Ascending aorta (tissue), 2 donors: Measurements from ENCODE around the gene BBS9. TPM values are rescaled to one million over a fixed set of nuclear protein-coding genes. Genes with fewer than 3 reads are reported as not detected.
"Not testable (repeated sequence)": the region's sequence is repeated elsewhere in the genome, so short reads cannot be mapped to it uniquely, and the experiment has no call there.

ENCODE experiments used
- DNase-seq, 2 donors: peaks; one replicate each; pipeline ENCODE4 v3.0.0-alpha.2; 2019; ENCODE audit warnings: low spot score in 2 of 2
- H3K27ac ChIP-seq, 2 donors: fragments of 200-600 bp; sonication (generic); one replicate each; pipeline ENCODE4 v1.5.1; 2016 to 2017; ENCODE audit warnings: mild to moderate bottlenecking in 1 of 2
- H3K27me3 ChIP-seq: fragments of 200-600 bp; sonication (generic); one replicate; pipeline ENCODE4 v1.5.1; 2017
- H3K36me3 ChIP-seq, 2 donors: fragments of 200-600 bp; sonication (generic); one replicate each; pipeline ENCODE4 v1.5.1; 2016
- H3K4me1 ChIP-seq, 2 donors: fragments of 200-600 bp; sonication (generic); one replicate each; pipeline ENCODE4 v1.5.1; 2016 to 2017; ENCODE audit warnings: mild to moderate bottlenecking in 1 of 2
- H3K4me3 ChIP-seq, 2 donors: fragments of 200-600 bp; sonication (generic); one replicate each; pipeline ENCODE4 v1.5.1; 2016 to 2017; ENCODE audit warnings: mild to moderate bottlenecking in 1 of 2
- H3K9me3 ChIP-seq, 2 donors: fragments of 200-600 bp; sonication (generic); one replicate each; pipeline ENCODE4 v1.5.1; 2016
- CTCF ChIP-seq, 3 experiments: fragments of 200-600 bp in 2 of 3; fragments of 450-650 bp in 1 of 3; sonication (generic) in 2 of 3; IDR thresholded peaks; one replicate each; pipeline ENCODE4 v1.5.1; 2016 to 2019; ENCODE audit warnings: antibody characterized with exemption in 3 of 3, mild to moderate bottlenecking in 1 of 3, moderate library complexity in 1 of 3
- intact Hi-C: fragments of 100-400 bp; cut with DNase I; formaldehyde crosslinking; loops from one replicate; pipeline ENCODE4 v1.15.1; 2023
- total RNA-seq: library from RNA; depleted of rRNA; stranded (reverse); fragments of >200 nt; gene quantifications from one replicate; pipeline ENCODE4 v1.1.0, GENCODE V29; 2016

The BBS9 gene
- total RNA-seq, 1 donor from 2014 or later, result 23.3 TPM

- H3K27me3 ChIP-seq, result no peaks in the 10 kb centered on the region
- no peak for TF ChIP-seq CTCF (IDR thresholded peaks at IDR 0.05)
- peaks cover 0 to 35% of the 10 kb centered on the region in 2 donors for H3K9me3 ChIP-seq
- intact Hi-C loops, result no loop called here
- H3K27ac ChIP-seq, result no peak overlapping the region
- no peak overlapping the region for H3K4me3 ChIP-seq
- peaks cover 0 to 4% of the 10 kb centered on the region in 2 donors for H3K4me1 ChIP-seq
- no peak for DNase-seq
- peaks cover 0 to 6% of the 10 kb centered on the region in 2 donors for H3K36me3 ChIP-seq
Observed at GRCh38 chr7:33300742-33301141, 171.4 kb downstream of the BBS9 start.

- H3K27ac ChIP-seq, H3K4me3 ChIP-seq, H3K27me3 ChIP-seq, H3K4me1 ChIP-seq, intact Hi-C loops, DNase-seq, H3K36me3 ChIP-seq: not testable (repeated sequence)
- H3K9me3 ChIP-seq, result peaks cover 0 to 35% of the 10 kb centered on the region in 2 donors
Observed at GRCh38 chr7:33303978-33304557, 174.7 kb downstream of the BBS9 start.

DNA sequence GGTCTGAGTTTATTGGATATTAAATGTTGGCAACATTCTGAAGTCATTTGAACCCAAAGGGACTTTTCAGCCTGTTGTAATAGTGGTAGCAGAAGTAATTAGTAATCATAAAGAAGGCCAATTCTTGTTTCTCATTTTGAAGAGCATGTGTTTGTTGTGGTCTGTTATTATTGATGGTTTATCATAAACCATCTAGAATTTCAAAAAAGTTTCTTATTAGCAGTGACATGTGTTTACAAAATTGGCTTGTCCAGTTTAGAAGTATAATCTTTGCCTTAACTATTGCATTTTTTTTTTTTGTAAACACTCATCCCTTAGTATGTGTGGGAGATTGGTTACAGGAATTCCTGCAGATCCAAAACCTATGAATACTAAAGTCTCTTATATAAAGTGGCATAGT is 177.8 kb downstream of the BBS9 start:
- Histone ChIP-seq H3K27ac (no peak overlapping the region), H3K36me3 (peaks cover 0 to 6% of the 10 kb centered on the region in 2 donors), H3K9me3 (peaks cover 0 to 10% of the 10 kb centered on the region in 2 donors), H3K4me3 (no peak overlapping the region), H3K27me3 (no peaks in the 10 kb centered on the region), H3K4me1 (no peaks in the 10 kb centered on the region)
- no peak for TF ChIP-seq CTCF (IDR thresholded peaks at IDR 0.05)
- intact Hi-C loops, result no loop called here
- no peak for DNase-seq

DNA sequence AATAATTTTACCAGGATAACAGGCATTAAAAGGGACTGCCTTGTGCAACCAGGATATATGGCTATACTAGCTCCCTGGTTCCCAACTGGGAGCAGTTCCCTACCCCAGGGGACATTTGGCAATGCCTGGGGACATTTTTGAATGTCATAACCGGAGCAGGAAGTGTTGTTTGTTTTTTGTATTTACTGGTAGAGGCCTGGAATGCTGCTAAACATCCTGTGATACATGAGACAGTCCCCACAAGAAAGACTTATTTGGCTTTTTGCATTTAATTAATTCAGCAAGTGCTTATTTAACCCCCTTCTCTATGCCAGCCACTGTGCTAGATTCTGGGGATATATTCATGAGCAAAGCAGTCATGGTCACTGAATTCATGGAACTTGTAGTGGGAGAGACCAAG is 181.2 kb downstream of the BBS9 start:
- DNase-seq, result no peak
- Histone ChIP-seq H3K27ac (no peak overlapping the region), H3K9me3 (no peaks in the 10 kb centered on the region), H3K4me3 (no peak overlapping the region), H3K36me3 (no peaks in the 10 kb centered on the region), H3K27me3 (no peaks in the 10 kb centered on the region), H3K4me1 (no peaks in the 10 kb centered on the region)
- intact Hi-C loops, result no loop called here
- TF ChIP-seq CTCF (IDR thresholded peaks at IDR 0.05), result no peak

GRCh38 chr7:33325754-33326484 is 196.6 kb downstream of the BBS9 start:
- Histone ChIP-seq H3K4me3 (no peak overlapping the region), H3K9me3 (peaks cover 0 to 27% of the 10 kb centered on the region in 2 donors), H3K27ac (no peak overlapping the region), H3K36me3 (no peaks in the 10 kb centered on the region), H3K4me1 (no peaks in the 10 kb centered on the region), H3K27me3 (no peaks in the 10 kb centered on the region)
- intact Hi-C loops, result no loop called here
- TF ChIP-seq CTCF (IDR thresholded peaks at IDR 0.05), result no peak
- DNase-seq, result no peak

- Histone ChIP-seq H3K36me3 (no peaks in the 10 kb centered on the region), H3K9me3 (peaks cover 0 to 24% of the 10 kb centered on the region in 2 donors), H3K4me1 (no peaks in the 10 kb centered on the region), H3K4me3 (no peak overlapping the region), H3K27ac (no peak overlapping the region), H3K27me3 (no peaks in the 10 kb centered on the region)
- intact Hi-C loops, result no loop called here
- no peak for TF ChIP-seq CTCF (IDR thresholded peaks at IDR 0.05)
- no peak for DNase-seq
Observed at GRCh38 chr7:33326485-33326848, 197.1 kb downstream of the BBS9 start.
